ES-I3 (cell line): ENCODE data around the gene PHLPP2.
"Not testable (repeated sequence)": the region's sequence is repeated elsewhere in the genome, so short reads cannot be mapped to it uniquely, and the experiment has no call there.

ENCODE experiments used
- H3K36me3 ChIP-seq: 2 replicates; pipeline ENCODE4 v1.6.1; 2013; ENCODE audit warnings: mild to moderate bottlenecking, low read length, control low read depth, moderate library complexity; ENCODE audit not compliant: insufficient read depth
- H3K4me1 ChIP-seq: 2 replicates; pipeline ENCODE4 v1.6.1; 2013; ENCODE audit warnings: mild to moderate bottlenecking, control low read depth, low read length; ENCODE audit not compliant: insufficient read depth
- H3K9ac ChIP-seq: 2 replicates; pipeline ENCODE4 v1.6.1; 2013; ENCODE audit warnings: low read depth, mild to moderate bottlenecking, low read length, moderate library complexity
- H3K9me3 ChIP-seq: 2 replicates; pipeline ENCODE4 v1.6.1; 2013; ENCODE audit warnings: mild to moderate bottlenecking, low read length, moderate library complexity; ENCODE audit not compliant: control insufficient read depth, insufficient read depth

The PHLPP2 gene

DNA sequence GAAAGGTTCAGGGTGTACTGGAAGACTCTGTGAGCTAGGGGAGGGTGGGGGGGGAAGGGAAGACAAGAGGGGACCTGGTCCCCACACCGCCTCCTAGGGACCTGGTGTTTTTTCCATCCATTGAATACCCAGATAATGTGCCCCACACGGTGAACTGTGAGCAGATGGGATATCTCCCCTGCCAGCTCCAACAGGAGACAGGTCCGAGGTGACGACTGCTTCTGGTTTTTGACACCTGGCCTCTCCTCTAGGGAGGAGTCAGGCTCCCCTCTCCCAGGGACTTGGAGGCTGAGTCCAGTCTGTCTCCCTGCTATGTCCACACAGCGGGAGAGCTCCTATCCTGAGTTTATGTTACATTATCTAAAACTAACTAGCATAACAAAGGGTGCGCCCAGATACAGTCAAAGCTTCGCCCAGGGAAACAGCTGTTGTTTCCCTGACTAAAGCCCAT lies 96.7 kb downstream of the PHLPP2 start:
- Histone ChIP-seq H3K9ac (peak overlapping the region; percentile 38; the same call in 1 of the 2 replicates), H3K9me3 (no peaks in the 10 kb centered on the region), H3K4me1 (peaks cover 7% of the 10 kb centered on the region), H3K36me3 (no peaks in the 10 kb centered on the region)

DNA sequence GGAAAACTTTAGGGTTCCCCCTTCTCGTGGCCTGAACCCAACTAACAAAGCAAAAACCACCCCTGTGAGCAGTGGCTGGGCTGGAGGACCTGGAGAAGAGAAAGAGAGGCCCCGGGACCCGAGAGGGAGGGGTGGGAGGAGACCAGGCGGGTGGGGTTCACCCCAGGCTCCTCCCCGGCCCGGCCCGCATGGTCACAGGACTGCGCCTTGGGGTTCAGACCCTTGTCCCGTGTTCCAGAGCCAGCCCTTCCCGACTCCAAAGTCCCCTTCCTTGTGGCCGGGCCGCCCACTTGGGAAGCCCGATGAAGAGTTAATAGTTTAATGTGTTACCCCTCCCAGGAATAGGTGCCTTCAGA lies 97.7 kb downstream of the PHLPP2 start:
- Histone ChIP-seq H3K9ac (peak overlapping the region; percentile 94), H3K9me3 (no peaks in the 10 kb centered on the region), H3K4me1 (peaks cover 7% of the 10 kb centered on the region), H3K36me3 (no peaks in the 10 kb centered on the region)

DNA sequence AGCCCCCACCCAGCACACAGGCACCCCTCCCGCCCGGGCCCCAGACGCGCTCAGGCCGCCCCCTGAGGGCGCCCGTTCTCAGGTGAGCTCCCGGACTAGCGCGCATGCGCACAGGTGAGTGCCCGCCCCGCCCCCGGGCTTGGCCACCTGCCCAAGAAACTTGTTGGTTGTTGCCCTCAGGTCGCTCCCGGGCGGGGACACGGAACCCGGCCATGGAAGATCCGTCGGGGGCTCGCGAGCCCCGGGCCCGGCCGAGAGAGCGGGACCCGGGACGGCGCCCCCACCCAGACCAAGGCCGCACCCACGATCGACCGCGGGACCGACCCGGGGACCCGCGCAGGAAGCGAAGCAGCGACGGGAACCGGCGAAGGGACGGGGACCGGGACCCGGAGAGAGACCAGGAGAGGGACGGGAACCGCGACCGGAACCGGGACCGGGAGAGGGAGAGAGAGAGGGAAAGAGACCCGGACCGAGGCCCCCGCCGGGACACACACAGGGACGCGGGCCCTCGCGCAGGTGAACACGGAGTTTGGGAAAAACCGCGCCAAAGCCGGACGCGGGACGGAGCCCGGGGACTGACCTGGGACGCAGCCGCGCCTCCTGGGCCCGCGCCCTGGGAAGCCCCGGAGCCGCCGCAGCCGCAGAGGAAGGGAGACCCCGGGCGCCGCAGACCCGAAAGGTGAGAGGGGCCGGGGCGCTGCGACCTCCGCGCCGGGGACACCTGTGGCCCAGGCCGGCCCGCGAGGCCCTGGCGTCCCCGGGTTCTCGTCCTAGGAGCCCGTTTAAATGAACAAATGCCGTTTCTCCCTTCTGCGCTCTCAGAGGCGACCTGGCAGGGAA lies 98.3 kb downstream of the PHLPP2 start, which contains the start of gene MARVELD3:
Gene MARVELD3, plus strand, starts transcription at position 167 of the 840 bp plus-strand sequence. Its CDS starts 46 bp downstream, at position 213.
- peak within 1 kb of the TSS; percentile 94 for H3K9ac ChIP-seq

DNA sequence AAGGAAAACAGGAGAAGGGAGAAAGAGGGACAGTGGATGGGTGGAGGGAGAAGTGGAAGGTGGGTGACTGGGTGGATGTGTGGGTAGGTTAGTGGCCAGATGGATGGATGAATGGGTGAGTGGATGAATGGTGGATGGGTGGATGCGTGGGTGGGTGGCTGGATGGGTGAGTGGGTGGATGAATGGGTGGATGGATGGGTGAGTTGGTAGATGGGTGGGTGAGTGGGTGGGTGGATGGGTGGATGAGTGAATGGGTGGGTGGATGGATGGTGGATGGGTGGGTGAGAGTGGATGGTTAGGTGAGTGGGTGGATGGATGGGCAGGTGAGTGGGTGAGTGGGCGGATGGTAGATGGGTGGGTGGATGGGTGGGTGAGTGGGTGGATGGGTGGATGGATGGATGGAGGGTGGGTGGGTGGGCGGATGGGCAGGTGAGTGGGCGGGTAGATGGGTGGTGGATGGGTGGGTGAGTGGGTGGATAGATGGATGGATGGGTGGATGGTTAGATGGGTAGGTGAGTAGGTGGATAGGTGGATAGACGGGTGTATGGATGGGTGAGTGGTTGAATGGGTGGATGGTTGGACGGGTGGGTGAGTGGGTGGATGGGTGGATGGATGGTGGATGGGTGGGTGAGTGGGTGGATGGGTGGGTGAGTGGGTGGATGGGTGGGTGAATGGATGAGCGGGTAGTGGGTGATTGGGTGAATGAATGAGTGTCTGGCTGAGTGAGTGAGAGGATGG lies 99.2 kb downstream of the PHLPP2 start:
- Histone ChIP-seq H3K9me3 (no peaks in the 10 kb centered on the region), H3K4me1 (peaks cover 7% of the 10 kb centered on the region), H3K36me3 (no peaks in the 10 kb centered on the region), H3K9ac (peak overlapping the region; percentile 94; the same call in 1 of the 2 replicates)

More for the DNA sequence above, 98.3 kb downstream of the PHLPP2 start, which contains the start of gene MARVELD3:
- Histone ChIP-seq H3K36me3 (no peaks in the 10 kb centered on the region), H3K9me3 (no peaks in the 10 kb centered on the region), H3K4me1 (peaks cover 7% of the 10 kb centered on the region)

DNA sequence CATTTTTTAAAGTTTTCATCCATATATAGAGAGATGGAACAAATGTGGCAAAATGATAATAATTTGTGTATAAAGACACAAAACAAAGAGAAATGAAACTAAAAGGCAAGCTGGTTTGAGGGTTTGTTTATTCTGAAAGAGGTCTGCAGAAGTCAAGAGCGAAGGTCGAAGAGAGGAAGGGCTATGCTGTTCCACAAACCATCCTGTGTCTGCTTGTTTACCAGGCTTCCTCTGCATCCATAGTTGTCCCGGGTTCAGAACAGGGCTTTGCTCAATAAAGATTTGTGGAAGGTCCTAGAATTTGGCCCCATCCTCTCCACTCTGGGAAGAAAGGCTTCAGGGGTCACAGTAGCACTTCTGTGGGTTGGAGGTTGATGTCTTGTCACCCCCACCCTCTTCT lies 100.9 kb downstream of the PHLPP2 start:
- Histone ChIP-seq H3K9ac (no peak overlapping the region), H3K9me3 (no peaks in the 10 kb centered on the region), H3K36me3 (no peaks in the 10 kb centered on the region), H3K4me1 (peaks cover under 1% of the 10 kb centered on the region; the same call in 1 of the 2 replicates)

DNA sequence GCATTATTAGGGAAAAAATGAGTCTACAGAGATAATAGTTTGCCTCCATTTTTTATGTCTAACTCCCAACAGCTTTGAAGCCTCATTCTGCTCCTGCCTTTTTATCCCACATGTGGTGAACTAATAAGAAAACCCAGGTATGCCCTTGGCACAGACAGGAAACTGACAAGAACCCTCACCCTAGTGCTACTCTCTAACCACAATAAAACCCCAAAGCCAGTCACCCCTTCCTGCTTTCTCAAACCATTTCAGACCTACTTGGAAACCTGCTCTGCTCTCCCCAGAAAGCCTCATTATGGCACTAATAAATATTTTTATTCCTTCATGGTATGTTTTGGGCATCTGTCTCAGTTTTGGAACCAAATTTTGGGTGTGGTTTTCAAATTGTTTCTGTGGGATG lies 102.4 kb downstream of the PHLPP2 start:
- Histone ChIP-seq H3K4me1 (no peaks in the 10 kb centered on the region), H3K9ac (no peak overlapping the region), H3K36me3 (no peaks in the 10 kb centered on the region), H3K9me3 (no peaks in the 10 kb centered on the region)

DNA sequence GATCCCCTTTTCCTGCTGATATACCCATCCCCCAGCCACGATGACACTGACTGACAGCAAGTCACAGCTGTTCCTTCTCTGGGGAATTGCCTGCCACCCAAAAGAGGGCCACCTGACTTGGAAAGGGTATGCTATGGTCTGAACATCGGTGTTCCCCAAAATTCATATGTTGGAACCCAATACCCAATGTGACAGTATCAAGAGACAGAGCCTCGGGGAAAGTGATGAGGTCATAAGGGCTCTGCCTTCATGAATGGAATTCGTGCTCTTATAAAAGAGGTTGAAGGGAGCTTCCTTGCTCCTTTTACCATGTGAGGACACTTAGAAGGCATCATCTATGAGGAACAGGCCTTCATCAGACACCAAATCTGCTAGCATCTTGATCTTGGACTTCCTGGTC lies 106.1 kb downstream of the PHLPP2 start:
- no peaks in the 10 kb centered on the region for H3K4me1 ChIP-seq
- no peak overlapping the region for H3K9ac ChIP-seq

DNA sequence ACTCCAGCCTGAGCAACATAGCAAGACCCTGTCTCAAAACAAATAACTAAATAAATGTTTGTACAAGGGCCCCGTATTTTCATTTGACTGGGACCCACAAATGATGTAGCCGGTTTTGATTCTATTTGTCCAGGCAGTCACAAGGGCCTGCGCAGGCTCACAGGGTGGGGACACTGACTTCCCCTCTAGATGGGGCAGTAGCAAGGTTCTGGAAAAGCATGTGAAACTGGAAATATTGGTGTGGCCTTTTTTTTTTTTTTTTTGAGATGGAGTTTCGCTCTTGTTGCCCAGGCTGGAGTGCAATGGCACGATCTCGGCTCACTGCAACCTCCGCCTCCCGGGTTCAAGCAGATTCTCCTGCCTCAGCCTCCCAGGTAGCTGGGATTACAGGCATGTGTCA lies 109.5 kb downstream of the PHLPP2 start:
- not testable (repeated sequence) for H3K9me3 ChIP-seq, H3K4me1 ChIP-seq, H3K9ac ChIP-seq, H3K36me3 ChIP-seq

More for the DNA sequence above, 106.1 kb downstream of the PHLPP2 start:
- H3K9me3 ChIP-seq, result no peaks in the 10 kb centered on the region
- no peaks in the 10 kb centered on the region for H3K36me3 ChIP-seq

DNA sequence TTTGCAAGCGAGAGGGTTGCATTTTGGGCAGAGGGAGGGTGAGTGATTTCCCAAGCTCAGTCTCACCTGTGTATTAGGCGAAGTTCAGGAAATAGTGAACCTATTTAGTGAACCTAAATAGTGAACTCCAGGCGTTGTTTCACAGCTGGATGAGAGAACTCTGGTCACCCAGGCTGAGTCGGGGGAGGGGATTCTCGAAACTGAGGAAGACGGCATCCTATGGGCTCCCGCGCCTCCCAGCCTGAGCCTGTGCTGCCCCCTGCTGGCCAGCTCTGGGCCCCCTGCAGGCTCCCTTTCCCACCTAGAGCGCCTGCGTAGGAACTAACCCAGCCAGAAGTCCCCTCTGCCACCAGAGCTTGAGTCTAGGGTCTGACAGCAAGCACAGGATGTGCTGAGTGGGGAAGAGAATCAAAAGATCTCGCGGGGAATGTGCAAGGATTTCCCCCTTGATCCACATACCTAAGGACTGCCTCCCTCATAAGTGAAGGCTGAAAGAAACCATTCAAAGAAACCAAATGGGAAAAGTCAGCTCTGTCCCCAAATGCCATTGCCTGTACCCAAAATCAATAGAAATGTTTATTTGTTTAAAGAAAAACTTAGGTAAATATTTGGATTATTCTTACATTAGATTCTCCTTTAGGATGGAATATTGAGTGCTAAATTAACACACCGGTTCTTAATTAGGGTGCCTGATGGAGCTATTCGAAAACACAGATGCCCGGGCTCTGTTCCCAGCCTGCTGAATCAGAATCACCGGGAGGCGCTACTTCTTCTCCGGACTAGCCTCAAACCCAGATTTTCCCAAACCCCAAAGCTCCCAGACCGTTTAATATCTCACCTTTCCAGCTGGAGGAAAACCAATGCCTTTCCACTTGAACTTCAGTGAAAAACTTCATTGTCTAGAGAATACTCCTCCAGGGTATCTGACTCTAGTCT lies 113.3 kb downstream of the PHLPP2 start:
- no peaks in the 10 kb centered on the region for H3K36me3 ChIP-seq
- H3K9ac ChIP-seq, result no peak overlapping the region; the same call in 1 of the 2 replicates
- H3K4me1 ChIP-seq, result no peaks in the 10 kb centered on the region
- no peaks in the 10 kb centered on the region for H3K9me3 ChIP-seq

DNA sequence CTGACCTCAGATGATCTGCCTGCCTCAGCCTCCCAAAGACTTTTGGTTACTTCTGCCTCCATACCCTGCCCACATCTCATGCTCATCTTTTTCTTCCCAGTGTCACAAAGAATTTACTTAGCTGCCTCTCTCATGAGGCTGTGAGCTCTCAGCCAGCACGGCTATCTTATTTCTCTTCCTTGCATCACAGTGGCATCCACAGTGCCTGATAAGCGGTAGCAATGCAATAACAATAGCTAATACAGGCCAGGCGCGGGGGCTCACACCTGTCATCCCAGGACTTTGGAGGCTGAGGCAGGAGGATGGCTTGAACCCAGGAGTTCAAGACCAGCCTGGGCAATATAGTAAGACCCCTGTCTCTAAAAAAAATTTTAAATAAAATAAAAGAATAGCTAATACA lies 114.1 kb downstream of the PHLPP2 start:
- no peak overlapping the region for H3K9ac ChIP-seq
- H3K9me3 ChIP-seq, result no peaks in the 10 kb centered on the region
- H3K4me1 ChIP-seq, result no peaks in the 10 kb centered on the region
- no peaks in the 10 kb centered on the region for H3K36me3 ChIP-seq

DNA sequence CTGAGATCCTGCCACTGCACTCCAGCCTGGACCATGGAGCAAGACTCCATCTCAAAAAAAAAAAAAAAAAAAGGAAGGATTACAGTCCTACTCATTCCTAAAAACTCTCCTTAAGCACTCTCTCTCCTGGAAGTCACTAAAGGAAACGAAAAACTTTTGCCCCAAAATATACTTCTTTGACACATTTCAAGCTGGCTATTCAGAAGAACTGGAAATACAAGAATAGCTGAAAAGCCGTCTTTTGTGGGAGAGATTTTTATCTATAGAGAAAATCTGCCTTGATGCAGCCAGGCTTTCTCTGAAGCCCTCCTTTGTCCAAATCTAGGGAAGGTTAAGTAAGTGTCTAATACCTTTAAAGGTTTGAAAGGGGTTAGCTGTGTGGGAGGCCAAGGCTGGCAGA lies 115.4 kb downstream of the PHLPP2 start:
- no peaks in the 10 kb centered on the region for H3K36me3 ChIP-seq
- no peak overlapping the region for H3K9ac ChIP-seq
- H3K4me1 ChIP-seq, result no peaks in the 10 kb centered on the region
- H3K9me3 ChIP-seq, result no peaks in the 10 kb centered on the region

DNA sequence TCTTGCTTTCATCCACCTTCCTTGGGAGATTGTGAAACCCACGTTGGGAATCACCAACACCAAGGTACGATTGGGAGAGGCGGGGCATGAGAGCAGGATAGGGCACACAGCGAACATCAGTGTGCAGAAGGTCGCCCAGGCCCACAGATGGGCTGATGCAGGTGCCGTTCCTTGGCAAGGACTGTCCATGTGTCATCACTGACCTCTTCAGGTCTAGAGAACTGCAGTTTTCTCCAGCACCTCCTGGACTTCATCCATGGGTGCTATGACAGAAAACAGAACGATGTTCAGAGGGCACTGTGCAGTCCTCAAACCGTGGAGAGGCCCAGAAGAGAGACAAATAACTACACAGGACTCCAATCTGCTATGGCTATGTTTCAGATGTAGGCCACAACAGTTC lies 123.7 kb downstream of the PHLPP2 start:
- H3K36me3 ChIP-seq, result no peaks in the 10 kb centered on the region
- no peaks in the 10 kb centered on the region for H3K4me1 ChIP-seq
- H3K9me3 ChIP-seq, result no peaks in the 10 kb centered on the region
- no peak overlapping the region for H3K9ac ChIP-seq

DNA sequence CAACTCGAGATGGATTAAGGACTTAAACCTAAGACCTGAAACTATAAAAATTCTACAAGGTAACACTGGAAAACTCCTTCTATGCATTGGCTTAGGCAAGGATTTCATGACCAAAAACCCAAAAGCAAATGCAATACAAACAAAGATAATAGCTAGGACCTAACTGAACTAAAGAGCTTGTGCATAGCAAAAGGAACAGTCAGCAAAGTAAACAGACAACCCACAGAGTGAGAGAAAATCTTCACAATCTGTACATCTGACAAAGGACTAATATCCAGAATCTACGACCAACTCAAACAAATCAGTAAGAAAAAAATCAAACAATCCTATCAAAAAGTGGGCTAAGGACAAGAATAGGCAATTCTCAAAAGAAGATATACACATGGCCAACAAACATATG lies 126.1 kb downstream of the PHLPP2 start:
- H3K9me3 ChIP-seq, H3K36me3 ChIP-seq, H3K9ac ChIP-seq, H3K4me1 ChIP-seq: not testable (repeated sequence)

DNA sequence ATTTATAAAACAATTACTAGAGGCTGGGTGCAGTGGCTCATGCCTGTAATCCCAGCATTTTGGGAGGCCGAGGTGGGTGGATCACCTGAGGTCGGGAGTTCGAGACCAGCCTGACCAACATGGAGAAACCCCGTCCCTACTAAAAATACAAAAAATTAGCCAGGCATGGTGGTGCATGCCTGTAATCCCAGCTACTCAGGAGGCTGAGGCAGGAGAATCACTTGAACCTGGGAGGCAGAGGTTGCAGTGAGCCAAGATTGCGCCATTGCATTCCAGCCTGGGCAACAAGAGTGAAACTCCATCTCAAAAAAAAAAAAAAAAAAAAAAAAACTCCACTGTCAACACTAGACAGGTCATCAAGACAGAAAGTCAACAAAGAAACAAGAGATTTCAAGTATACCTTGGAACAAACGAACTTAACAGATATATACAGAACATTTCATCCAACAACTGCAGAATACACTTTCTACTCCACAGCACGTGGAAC lies 129.1 kb downstream of the PHLPP2 start:
- H3K4me1 ChIP-seq, H3K9me3 ChIP-seq, H3K36me3 ChIP-seq, H3K9ac ChIP-seq: not testable (repeated sequence)
